IMR-90 (cell line): Measurements from ENCODE around the gene ICAM1. TPM values are rescaled to one million over a fixed set of nuclear protein-coding genes. Genes with fewer than 3 reads are reported as not detected.

Experiments
- ATAC-seq: fragments of 200-7000 bp; cut with Tn5 transposase; 2 replicates; pipeline ENCODE4 v1.9.1; 2020; ENCODE audit warnings: low read depth, mild to moderate bottlenecking, moderate library complexity
- BruUV-seq: library from RNA; stranded (reverse); fragments of 400-500 nt; replicated peaks from 2 replicates; lab custom pipeline; 2021; lab: Mats Ljungman, UMichigan
- CTCF ChIA-PET: fragments of 300-600 bp; formaldehyde crosslinking; extraction: SDS; loops from one replicate; lab custom pipeline; 2021; ENCODE audit warnings: antibody characterized with exemption; lab: Yijun Ruan, JAX
- POLR2A ChIA-PET: fragments of 300-600 bp; sonication (Branson Sonifier 250); formaldehyde crosslinking; loops from one replicate; lab custom pipeline; 2022; ENCODE audit warnings: antibody characterized with exemption; ENCODE audit not compliant: unreplicated experiment; lab: Charles Lee
- DNase-seq: peaks from one replicate; pipeline ENCODE4 v3.0.0; 2013
- H2AFZ ChIP-seq: replicated peaks from 2 replicates; pipeline ENCODE3; 2013; ENCODE audit warnings: low read length, mild to moderate bottlenecking; ENCODE audit not compliant: poor library complexity
- H2AK5ac ChIP-seq: 2 replicates; pipeline ENCODE4 v1.6.1; 2013; ENCODE audit warnings: low read depth, low read length, inconsistent platforms
- H2AK9ac ChIP-seq: replicated peaks from 2 replicates; pipeline ENCODE3; 2013; ENCODE audit warnings: mild to moderate bottlenecking, low read depth, low read length, moderate library complexity; ENCODE audit not compliant: poor library complexity
- H2BK120ac ChIP-seq: 2 replicates; pipeline ENCODE4 v1.6.1; 2013; ENCODE audit warnings: low read depth, low read length, inconsistent platforms
- H2BK15ac ChIP-seq: 3 replicates; pipeline ENCODE4 v1.6.1; 2013; ENCODE audit warnings: low read depth, low read length, inconsistent platforms
- H2BK20ac ChIP-seq: 2 replicates; pipeline ENCODE4 v1.6.1; 2013; ENCODE audit warnings: low read depth, mild to moderate bottlenecking, inconsistent platforms, low read length, moderate library complexity
- H2BK5ac ChIP-seq: 2 replicates; pipeline ENCODE4 v1.6.1; 2013; ENCODE audit warnings: mild to moderate bottlenecking, low read depth, low read length, inconsistent platforms; ENCODE audit not compliant: poor library complexity, severe bottlenecking
- H3K14ac ChIP-seq: replicated peaks from 2 replicates; pipeline ENCODE4 v1.6.1; 2013; ENCODE audit warnings: low read depth, low read length, inconsistent platforms
- H3K18ac ChIP-seq: 2 replicates; pipeline ENCODE4 v1.6.1; 2013; ENCODE audit warnings: low read depth, low read length, control low read depth
- H3K23ac ChIP-seq: 2 replicates; pipeline ENCODE4 v1.6.1; 2013; ENCODE audit warnings: low read depth, low read length, inconsistent platforms
- H3K27ac ChIP-seq: 2 replicates; pipeline ENCODE4 v1.5.1; 2013; ENCODE audit warnings: mild to moderate bottlenecking, control low read depth, low read length; ENCODE audit not compliant: insufficient read depth
- H3K27me3 ChIP-seq: 2 replicates; pipeline ENCODE4 v1.6.1; 2013; ENCODE audit warnings: low read length; ENCODE audit not compliant: control insufficient read depth, insufficient read depth
- H3K36me3 ChIP-seq: 2 replicates; pipeline ENCODE4 v1.6.1; 2013; ENCODE audit warnings: low read length, mixed read lengths; ENCODE audit not compliant: control insufficient read depth, insufficient read depth
- H3K4ac ChIP-seq: 2 replicates; pipeline ENCODE4 v1.6.1; 2013; ENCODE audit warnings: low read depth, low read length, inconsistent platforms
- H3K4me1 ChIP-seq: 2 replicates; pipeline ENCODE4 v1.6.1; 2013; ENCODE audit warnings: low read length, mixed read lengths; ENCODE audit not compliant: control insufficient read depth, insufficient read depth
- H3K4me2 ChIP-seq: 2 replicates; pipeline ENCODE4 v1.6.1; 2013; ENCODE audit warnings: low read depth, mild to moderate bottlenecking, control low read depth, low read length, moderate library complexity
- H3K4me3 ChIP-seq: 2 replicates; pipeline ENCODE4 v1.5.1; 2013; ENCODE audit warnings: low read depth, mild to moderate bottlenecking, control low read depth, low read length, moderate library complexity; ENCODE audit not compliant: insufficient read depth
- H3K56ac ChIP-seq: 2 replicates; pipeline ENCODE4 v1.6.1; 2013; ENCODE audit warnings: low read length, inconsistent platforms; ENCODE audit not compliant: insufficient read depth; ENCODE audit errors: extremely low read depth
- H3K79me1 ChIP-seq, 2 experiments: 2 replicates each; pipeline ENCODE4 v1.6.1; 2013; ENCODE audit warnings: low read length in 2 of 2, inconsistent platforms in 1 of 2, low read depth in 1 of 2
- H3K9ac ChIP-seq: 2 replicates; pipeline ENCODE4 v1.6.1; 2013; ENCODE audit warnings: low read depth, low read length, control low read depth
- H3K9me1 ChIP-seq: 2 replicates; pipeline ENCODE4 v1.6.1; 2013; ENCODE audit warnings: low read length, inconsistent platforms; ENCODE audit not compliant: insufficient read depth
- H3K9me3 ChIP-seq: 2 replicates; pipeline ENCODE4 v1.6.1; 2013; ENCODE audit warnings: low read length; ENCODE audit not compliant: control insufficient read depth, insufficient read depth
- H4K20me1 ChIP-seq: 2 replicates; pipeline ENCODE4 v1.6.1; 2013; ENCODE audit warnings: low read length, inconsistent platforms; ENCODE audit not compliant: insufficient read depth
- H4K5ac ChIP-seq: 2 replicates; pipeline ENCODE4 v1.6.1; 2013; ENCODE audit warnings: mild to moderate bottlenecking, low read depth, low read length, control low read depth
- H4K8ac ChIP-seq, 2 experiments: 2 replicates each; pipeline ENCODE4 v1.6.1; 2013; ENCODE audit warnings: low read depth in 2 of 2, low read length in 2 of 2, control low read depth in 1 of 2, inconsistent platforms in 1 of 2
- H4K91ac ChIP-seq: 2 replicates; pipeline ENCODE4 v1.6.1; 2013; ENCODE audit warnings: low read depth, low read length, inconsistent platforms; ENCODE audit not compliant: insufficient read depth
- BHLHE40 ChIP-seq: fragments of 150-350 bp; IDR thresholded peaks from 2 replicates; pipeline ENCODE4 v1.6.1; 2016; ENCODE audit warnings: mild to moderate bottlenecking, low read depth, low read length
- CEBPB ChIP-seq: IDR thresholded peaks from 2 replicates; pipeline ENCODE4 v1.6.1; 2012; ENCODE audit warnings: low read depth, low read length, improper control_type of control experiment
- CHD1 ChIP-seq: IDR thresholded peaks from 2 replicates; pipeline ENCODE4 v1.6.1; 2012; ENCODE audit warnings: low read depth, low read length, improper control_type of control experiment
- ELK1 ChIP-seq: fragments of 150-350 bp; IDR thresholded peaks from 2 replicates; pipeline ENCODE4 v1.6.1; 2016; ENCODE audit warnings: low read depth, mild to moderate bottlenecking, low read length, moderate library complexity, borderline replicate concordance
- FOS ChIP-seq: fragments of 150-350 bp; IDR thresholded peaks from 2 replicates; pipeline ENCODE4 v1.6.1; 2016; ENCODE audit warnings: low read depth, low read length
- MXI1 ChIP-seq: IDR thresholded peaks from 2 replicates; pipeline ENCODE4 v1.6.1; 2012; ENCODE audit warnings: low read depth, mild to moderate bottlenecking, low read length, moderate library complexity, borderline replicate concordance
- NFE2L2 ChIP-seq: fragments of 150-350 bp; IDR thresholded peaks from 2 replicates; pipeline ENCODE4 v1.6.1; 2016; ENCODE audit warnings: low read depth, mild to moderate bottlenecking, low read length
- POLR2A ChIP-seq: IDR thresholded peaks from 2 replicates; pipeline ENCODE4 v1.6.1; 2012; ENCODE audit warnings: mild to moderate bottlenecking, low read depth, low read length
- RAD21 ChIP-seq: IDR thresholded peaks from 2 replicates; pipeline ENCODE4 v1.6.1; 2012; ENCODE audit warnings: low read length, improper control_type of control experiment
- RCOR1 ChIP-seq: IDR thresholded peaks from 2 replicates; pipeline ENCODE4 v1.6.1; 2012; ENCODE audit warnings: mild to moderate bottlenecking, low read length, improper control_type of control experiment; ENCODE audit not compliant: insufficient replicate concordance
- RFX5 ChIP-seq: IDR thresholded peaks from 2 replicates; pipeline ENCODE4 v1.8.0; 2012; ENCODE audit warnings: low read depth, mild to moderate bottlenecking, low read length, moderate library complexity
- USF2 ChIP-seq: fragments of 150-350 bp; IDR thresholded peaks from 2 replicates; pipeline ENCODE4 v1.6.1; 2017; ENCODE audit warnings: mild to moderate bottlenecking, antibody characterized with exemption, low read length, low read depth
- WGBS, 2 experiments: methylation state at CpG; one replicate each; pipeline versions ENCODE4 v1.1.5 to v1.1.7; 2013; ENCODE audit warnings: missing lambda C conversion rate in 2 of 2; ENCODE audit not compliant: insufficient read length in 1 of 2; ENCODE audit errors: extremely low coverage in 2 of 2; 5-methylcytosine and 5-hydroxymethylcytosine counted together
- dilution Hi-C: fragments of 300-500 bp; cut with HindIII; formaldehyde crosslinking; loops from one replicate; pipeline ENCODE4 v1.14.3; 2018; ENCODE audit warnings: low sequenced_read_pairs; ENCODE audit not compliant: unreplicated experiment
- in situ Hi-C: fragments of 300-500 bp; cut with MboI; formaldehyde crosslinking; loops from 3 replicates; pipeline ENCODE4 v1.14.3; 2019; ENCODE audit warnings: low sequenced_read_pairs, inconsistent platforms, mixed read lengths
- intact Hi-C: fragments of 100-400 bp; cut with micrococcal nuclease; formaldehyde crosslinking; loops from 2 replicates; pipeline ENCODE4 v1.10.0; 2022
- polyA plus RNA-seq, 3 experiments: library from polyadenylated mRNA; depleted of rRNA; stranded (reverse); fragments of >200 nt; gene quantifications; 2 replicates each; pipeline ENCODE4 v1.2.3, GENCODE V29; 2012; ENCODE audit warnings: low replicate concordance in 1 of 3
- total RNA-seq: library from RNA; depleted of rRNA; stranded (reverse); fragments of >200 nt; gene quantifications from 2 replicates; pipeline ENCODE4 v1.2.3, GENCODE V29; 2012

Gene ICAM1
- total and polyA plus RNA-seq, 2 of the 4 experiments (the other 2 are of a cell fraction): 10.6 to 19.1 TPM

GRCh38 chr19:10254244-10254643 lies 16.7 kb upstream of the ICAM1 start:
- H4K8ac ChIP-seq: no peak overlapping the region
- DNase-seq: no peak
- WGBS, 2 experiments: 100% methylated on average over 1 of the region's 3 CpGs; no CpG with 5 or more reads in 1 of the 2 experiments
- 0 out of 2 replicates have a peak, but pooled peaks cover 2% of the 10 kb centered on the region for H3K4me1 ChIP-seq
- peaks cover 10 to 32% of the 10 kb centered on the region in 2 experiments for H3K79me1 ChIP-seq
- intact Hi-C loops (loop anchor here (5.0 to 10.0 kb wide), 3 partner anchors 82 to 229 kb away; partner anchors contain the start of gene PPAN), dilution Hi-C loops (no loop called here), in situ Hi-C loops (no loop called here)
- ChIA-PET CTCF (no interaction called here), POLR2A (no interaction called here)
- no peak overlapping the region for H2BK20ac ChIP-seq
- H3K27ac ChIP-seq: no peak overlapping the region
- no peak overlapping the region for H4K5ac ChIP-seq
- H3K14ac ChIP-seq: no peak overlapping the region
- H3K23ac ChIP-seq: no peak overlapping the region
- no peak overlapping the region for H2AFZ ChIP-seq
- no peaks in the 10 kb centered on the region for H4K20me1 ChIP-seq
- H3K27me3 ChIP-seq: no peaks in the 10 kb centered on the region
- BruUV-seq: no TSS peak
- no peak overlapping the region for H3K4me3 ChIP-seq
- H3K18ac ChIP-seq: no peak overlapping the region
- no peak overlapping the region for H3K4ac ChIP-seq
- H3K9me3 ChIP-seq: no peaks in the 10 kb centered on the region
- H2BK15ac ChIP-seq: no peak overlapping the region
- H2BK5ac ChIP-seq: no peak overlapping the region
- H2AK9ac ChIP-seq: no peak overlapping the region
- H2AK5ac ChIP-seq: no peak overlapping the region
- no peak overlapping the region for H2BK120ac ChIP-seq
- peaks cover 32% of the 10 kb centered on the region for H3K36me3 ChIP-seq
- H4K91ac ChIP-seq: no peak overlapping the region
- no peak for ATAC-seq
- H3K9ac ChIP-seq: no peak overlapping the region
- no peaks in the 10 kb centered on the region for H3K9me1 ChIP-seq
- H3K56ac ChIP-seq: no peak overlapping the region
- no peak overlapping the region for H3K4me2 ChIP-seq
- TF ChIP-seq CHD1: no peak
- no peak for TF ChIP-seq USF2
- no peak for TF ChIP-seq BHLHE40
- no peak for TF ChIP-seq RAD21
- TF ChIP-seq MXI1: no peak
- no peak for TF ChIP-seq FOS
- TF ChIP-seq RCOR1: no peak
- no peak for TF ChIP-seq NFE2L2
- TF ChIP-seq RFX5: no peak
- TF ChIP-seq ELK1: no peak
- no peak for TF ChIP-seq POLR2A
- TF ChIP-seq CEBPB: no peak
